Astrocyte (in vitro differentiated cells and primary cell): ENCODE measurements around the gene IQGAP3.

Source experiments
- EZH2 ChIP-seq: IDR thresholded peaks from 2 replicates; pipeline ENCODE4 v1.6.1; 2012; ENCODE audit warnings: mild to moderate bottlenecking, low read length, inconsistent platforms; ENCODE audit not compliant: insufficient read depth
- TF ChIP-seq, protein P1 (sequence below): IDR thresholded peaks from 2 replicates; pipeline ENCODE4 v1.5.1; 2011; ENCODE audit warnings: low read depth, mild to moderate bottlenecking, inconsistent platforms, low read length, moderate library complexity; ENCODE audit not compliant: insufficient read depth

DNA sequence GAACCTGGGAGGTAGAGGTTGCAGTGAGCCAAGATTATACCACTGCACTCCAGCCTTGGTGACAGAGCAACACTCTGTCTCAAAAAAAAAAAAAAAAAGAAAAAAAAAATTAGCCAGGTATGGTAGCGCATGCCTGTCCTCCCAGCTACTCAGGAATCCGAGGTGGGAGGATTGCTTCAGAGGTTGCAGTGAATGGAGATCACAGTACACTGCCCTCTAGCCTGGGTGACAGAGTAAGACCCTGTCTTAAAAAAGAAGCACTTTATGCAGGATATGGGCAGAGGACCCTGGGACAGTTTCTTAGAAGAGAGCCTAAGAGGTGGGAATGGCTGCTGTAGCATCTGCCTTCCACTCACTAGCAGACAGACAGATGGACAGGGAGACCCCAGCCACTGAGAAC, 23.0 kb downstream of the IQGAP3 start:
- TF ChIP-seq, protein P1, sequence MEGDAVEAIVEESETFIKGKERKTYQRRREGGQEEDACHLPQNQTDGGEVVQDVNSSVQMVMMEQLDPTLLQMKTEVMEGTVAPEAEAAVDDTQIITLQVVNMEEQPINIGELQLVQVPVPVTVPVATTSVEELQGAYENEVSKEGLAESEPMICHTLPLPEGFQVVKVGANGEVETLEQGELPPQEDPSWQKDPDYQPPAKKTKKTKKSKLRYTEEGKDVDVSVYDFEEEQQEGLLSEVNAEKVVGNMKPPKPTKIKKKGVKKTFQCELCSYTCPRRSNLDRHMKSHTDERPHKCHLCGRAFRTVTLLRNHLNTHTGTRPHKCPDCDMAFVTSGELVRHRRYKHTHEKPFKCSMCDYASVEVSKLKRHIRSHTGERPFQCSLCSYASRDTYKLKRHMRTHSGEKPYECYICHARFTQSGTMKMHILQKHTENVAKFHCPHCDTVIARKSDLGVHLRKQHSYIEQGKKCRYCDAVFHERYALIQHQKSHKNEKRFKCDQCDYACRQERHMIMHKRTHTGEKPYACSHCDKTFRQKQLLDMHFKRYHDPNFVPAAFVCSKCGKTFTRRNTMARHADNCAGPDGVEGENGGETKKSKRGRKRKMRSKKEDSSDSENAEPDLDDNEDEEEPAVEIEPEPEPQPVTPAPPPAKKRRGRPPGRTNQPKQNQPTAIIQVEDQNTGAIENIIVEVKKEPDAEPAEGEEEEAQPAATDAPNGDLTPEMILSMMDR = no peak
- no peak for TF ChIP-seq EZH2
